Measurements from ENCODE around the gene OR56A3. TPM values are rescaled to one million over a fixed set of nuclear protein-coding genes. Genes with fewer than 3 reads are reported as not detected.

OR56A3 gene
- total and polyA plus RNA-seq, 2 donors (not counting 1 experiment from before 2014, with no cell fraction given): not detected

GRCh38 chr11:5929571-5930368 lies 12.3 kb upstream of the OR56A3 start:
- Histone ChIP-seq H3K9me3 (ENCODE audit: control insufficient read depth, insufficient read depth, low read depth, low read length) (no peaks in the 10 kb centered on the region), H3K9ac (ENCODE audit: insufficient read depth, low read length) (no peak overlapping the region), H3K79me2 (ENCODE audit: control insufficient read depth, insufficient read depth, low read length) (no peaks in the 10 kb centered on the region), H3K4me3 (replicated peaks in 1 of 4; ENCODE audit: control extremely low read depth in 1 of 4, insufficient read depth in 1 of 4, low read depth in 3 of 4, low read length in 4 of 4) (no peak overlapping the region), H3K27me3 (ENCODE audit: control insufficient read depth, insufficient read depth, low read length) (no peaks in the 10 kb centered on the region), H3K36me3 (ENCODE audit: control insufficient read depth, insufficient read depth, low read length) (no peaks in the 10 kb centered on the region), H3K4me1 (ENCODE audit: control insufficient read depth, extremely low read depth, insufficient read depth, low read length) (no peaks in the 10 kb centered on the region), H2AFZ (ENCODE audit: low read length) (no peak overlapping the region), H3K4me2 (ENCODE audit: extremely low read depth, insufficient read depth, low read length) (no peak overlapping the region), H3K27ac (ENCODE audit: insufficient read depth, low read length) (no peak overlapping the region), H4K20me1 (ENCODE audit: control insufficient read depth, extremely low read depth, insufficient read depth, low read length) (no peaks in the 10 kb centered on the region)
- DNase-seq (ENCODE audit: low read depth in 2 of 2): no peak
- TF ChIP-seq EZH2 (IDR thresholded peaks at IDR 0.05; ENCODE audit: low read length, missing control alignments): no peak

GRCh38 chr11:5930614-5931013 lies 11.4 kb upstream of the OR56A3 start:
- DNase-seq (ENCODE audit: low read depth in 2 of 2): no peak
- H3K9me3 ChIP-seq (ENCODE audit: control insufficient read depth, insufficient read depth, low read depth, low read length): no peaks in the 10 kb centered on the region

GRCh38 chr11:5931061-5931460 lies 11.0 kb upstream of the OR56A3 start:
- Histone ChIP-seq H3K9ac (ENCODE audit: insufficient read depth, low read length) (no peak overlapping the region), H3K9me3 (ENCODE audit: control insufficient read depth, insufficient read depth, low read depth, low read length) (no peaks in the 10 kb centered on the region), H3K4me2 (ENCODE audit: extremely low read depth, insufficient read depth, low read length) (no peak overlapping the region), H3K4me3 (replicated peaks in 1 of 4; ENCODE audit: control extremely low read depth in 1 of 4, insufficient read depth in 1 of 4, low read depth in 3 of 4, low read length in 4 of 4) (no peak overlapping the region), H3K4me1 (ENCODE audit: control insufficient read depth, extremely low read depth, insufficient read depth, low read length) (no peaks in the 10 kb centered on the region), H3K36me3 (ENCODE audit: control insufficient read depth, insufficient read depth, low read length) (no peaks in the 10 kb centered on the region), H4K20me1 (ENCODE audit: control insufficient read depth, extremely low read depth, insufficient read depth, low read length) (no peaks in the 10 kb centered on the region), H3K27ac (ENCODE audit: insufficient read depth, low read length) (no peak overlapping the region), H2AFZ (ENCODE audit: low read length) (no peak overlapping the region), H3K27me3 (ENCODE audit: control insufficient read depth, insufficient read depth, low read length) (no peaks in the 10 kb centered on the region), H3K79me2 (ENCODE audit: control insufficient read depth, insufficient read depth, low read length) (no peaks in the 10 kb centered on the region)
- no peak for DNase-seq (ENCODE audit: low read depth in 2 of 2)
- TF ChIP-seq CTCF (conservative IDR thresholded peaks at IDR 0.05 in 1 of 2, IDR thresholded peaks at IDR 0.05 in 1 of 2; ENCODE audit: low read depth in 1 of 2, low read length in 2 of 2) (no peak), EZH2 (IDR thresholded peaks at IDR 0.05; ENCODE audit: low read length, missing control alignments) (no peak)

More at GRCh38 chr11:5930614-5931013, 11.4 kb upstream of the OR56A3 start:
- Histone ChIP-seq H3K27me3 (ENCODE audit: control insufficient read depth, insufficient read depth, low read length) (no peaks in the 10 kb centered on the region), H3K27ac (ENCODE audit: insufficient read depth, low read length) (no peak overlapping the region), H3K4me2 (ENCODE audit: extremely low read depth, insufficient read depth, low read length) (no peak overlapping the region), H3K36me3 (ENCODE audit: control insufficient read depth, insufficient read depth, low read length) (no peaks in the 10 kb centered on the region), H2AFZ (ENCODE audit: low read length) (no peak overlapping the region), H3K79me2 (ENCODE audit: control insufficient read depth, insufficient read depth, low read length) (no peaks in the 10 kb centered on the region), H3K4me1 (ENCODE audit: control insufficient read depth, extremely low read depth, insufficient read depth, low read length) (no peaks in the 10 kb centered on the region), H3K9ac (ENCODE audit: insufficient read depth, low read length) (no peak overlapping the region), H4K20me1 (ENCODE audit: control insufficient read depth, extremely low read depth, insufficient read depth, low read length) (no peaks in the 10 kb centered on the region), H3K4me3 (replicated peaks in 1 of 4; ENCODE audit: control extremely low read depth in 1 of 4, insufficient read depth in 1 of 4, low read depth in 3 of 4, low read length in 4 of 4) (no peak overlapping the region)
- no peak for TF ChIP-seq CTCF (conservative IDR thresholded peaks at IDR 0.05 in 1 of 2, IDR thresholded peaks at IDR 0.05 in 1 of 2; ENCODE audit: low read depth in 1 of 2, low read length in 2 of 2)
- no peak for TF ChIP-seq EZH2 (IDR thresholded peaks at IDR 0.05; ENCODE audit: low read length, missing control alignments)

Data from fibroblast of lung (primary cell).